HepG2 (cell line): ENCODE data around the gene WDR76. TPM values are rescaled to one million over a fixed set of nuclear protein-coding genes. Genes with fewer than 3 reads are reported as not detected.

Experiments
- ATAC-seq: fragments of 200-7000 bp; cut with Tn5 transposase; 3 replicates; pipeline ENCODE4 v1.9.1; 2020; ENCODE audit warnings: mild to moderate bottlenecking, moderate library complexity
- BruUV-seq: library from RNA; stranded (reverse); fragments of 400-500 nt; replicated peaks from 2 replicates; lab custom pipeline; 2021; lab: Mats Ljungman, UMichigan
- CTCF ChIA-PET: fragments of 300-600 bp; formaldehyde crosslinking; extraction: SDS; loops from one replicate; lab custom pipeline; 2021; ENCODE audit warnings: low total read pairs, inconsistent platforms, low intra/inter-chr PET ratio; lab: Yijun Ruan, JAX
- POLR2A ChIA-PET: fragments of 350-600 bp; sonication (Branson Sonifier 250); formaldehyde crosslinking; loops from one replicate; lab custom pipeline; 2020; ENCODE audit warnings: antibody characterized with exemption, inconsistent platforms; lab: Yijun Ruan, JAX
- DNase-seq: peaks from one replicate; pipeline ENCODE4 v3.0.0-alpha.2; 2015; ENCODE audit warnings: low spot score
- FAIRE-seq: peaks from 3 replicates; lab custom pipeline; 2011; peaks lifted over from hg19 to GRCh38; lab: Jason Lieb, UNC
- H2AFZ ChIP-seq: one replicate; pipeline ENCODE4 v1.6.1; 2011; ENCODE audit warnings: low read length, inconsistent platforms
- H3K27ac ChIP-seq: fragments of 300-600 bp; 3 replicates; pipeline ENCODE4 v1.8.0; 2011; ENCODE audit warnings: mixed run types, mild to moderate bottlenecking, mixed read lengths, low read length, inconsistent platforms; ENCODE audit not compliant: insufficient read depth; ENCODE audit errors: extremely low read length
- H3K27me3 ChIP-seq, 2 experiments: fragments of 200-600 bp in 1 of 2; 2 replicates in 1 of 2; 3 replicates in 1 of 2; pipeline versions ENCODE4 v1.6.0 to v1.8.0; 2011; ENCODE audit warnings: low read length in 2 of 2, mild to moderate bottlenecking in 2 of 2, moderate library complexity in 2 of 2, inconsistent platforms in 1 of 2; ENCODE audit not compliant: insufficient read depth in 2 of 2, control insufficient read depth in 1 of 2
- H3K36me3 ChIP-seq, 2 experiments: fragments of 200-600 bp in 1 of 2; replicated peaks in 1 of 2; 2 replicates in 1 of 2; 3 replicates in 1 of 2; pipeline versions ENCODE4 v1.5.1 to v1.8.0; 2011; ENCODE audit warnings: low read length in 2 of 2, inconsistent platforms in 1 of 2; ENCODE audit not compliant: insufficient read depth in 2 of 2, control insufficient read depth in 1 of 2
- H3K4me1 ChIP-seq: 2 replicates; pipeline ENCODE4 v1.5.1; 2012; ENCODE audit warnings: low read length, inconsistent platforms; ENCODE audit not compliant: insufficient read depth
- H3K4me2 ChIP-seq: 2 replicates; pipeline ENCODE4 v1.6.0; 2011; ENCODE audit warnings: low read depth, low read length, inconsistent platforms
- H3K4me3 ChIP-seq, 3 experiments: fragments of 200-600 bp in 1 of 3; sonication (generic), shearing (Covaris generic) in 1 of 3; replicated peaks in 1 of 3; 2 replicates each; pipeline ENCODE4 v1.5.1; 2011 to 2016; ENCODE audit warnings: low read length in 3 of 3, inconsistent platforms in 2 of 3, low read depth in 2 of 3, mild to moderate bottlenecking in 2 of 3, control low read depth in 1 of 3, mixed read lengths in 1 of 3; ENCODE audit not compliant: insufficient read depth in 1 of 3
- H3K79me2 ChIP-seq: one replicate; pipeline ENCODE4 v1.6.1; 2011; ENCODE audit warnings: low read length, inconsistent platforms; ENCODE audit not compliant: insufficient read depth
- H3K9ac ChIP-seq: 2 replicates; pipeline ENCODE4 v1.6.0; 2011; ENCODE audit warnings: mild to moderate bottlenecking, low read depth, low read length, inconsistent platforms; ENCODE audit not compliant: insufficient read depth
- H3K9me3 ChIP-seq: 2 replicates; pipeline ENCODE4 v1.5.1; 2012; ENCODE audit warnings: mild to moderate bottlenecking, low read length
- H4K20me1 ChIP-seq: 2 replicates; pipeline ENCODE4 v1.6.0; 2011; ENCODE audit warnings: inconsistent platforms, mild to moderate bottlenecking, low read length, moderate library complexity; ENCODE audit not compliant: insufficient read depth
- ARID2 ChIP-seq: sonication (generic); formaldehyde crosslinking; IDR thresholded peaks from 2 replicates; pipeline ENCODE4 v1.8.1; 2022; ENCODE audit warnings: mild to moderate bottlenecking, missing genetic modification reagents, borderline replicate concordance
- ARNT2 ChIP-seq: sonication (generic); formaldehyde crosslinking; IDR thresholded peaks from 2 replicates; pipeline ENCODE4 v1.8.0; 2022; ENCODE audit warnings: mild to moderate bottlenecking, low read depth, missing genetic modification reagents, moderate library complexity
- ATAD3A ChIP-seq: sonication (generic); formaldehyde crosslinking; IDR thresholded peaks from 2 replicates; pipeline ENCODE4 v1.4.0; 2020; ENCODE audit warnings: missing genetic modification reagents
- HNRNPLL ChIP-seq: fragments of 200-400 bp; formaldehyde crosslinking; IDR thresholded peaks from 2 replicates; pipeline ENCODE4 v1.6.1; 2017; ENCODE audit warnings: mild to moderate bottlenecking, low read depth, low read length; ENCODE audit not compliant: poor library complexity, severe bottlenecking
- KLF9 ChIP-seq: IDR thresholded peaks from 2 replicates; pipeline ENCODE4 v1.6.1; 2016; ENCODE audit warnings: low read depth
- NFE2L1 ChIP-seq: sonication (generic); formaldehyde crosslinking; IDR thresholded peaks from 2 replicates; pipeline ENCODE4 v1.4.0; 2020; ENCODE audit warnings: missing genetic modification reagents, mild to moderate bottlenecking, borderline replicate concordance
- PAF1 ChIP-seq: IDR thresholded peaks from 2 replicates; pipeline ENCODE4 v1.6.1; 2016; ENCODE audit warnings: missing genetic modification reagents, missing compliant biosample characterization
- SMYD3 ChIP-seq: sonication (generic); formaldehyde crosslinking; IDR thresholded peaks from 2 replicates; pipeline ENCODE4 v1.8.1; 2023; ENCODE audit warnings: mild to moderate bottlenecking, missing genetic modification reagents
- ZNF446 ChIP-seq: sonication (generic); formaldehyde crosslinking; IDR thresholded peaks from 2 replicates; pipeline ENCODE4 v1.5.0; 2020; ENCODE audit warnings: mild to moderate bottlenecking, missing genetic modification reagents
- ZNF496 ChIP-seq: sonication (generic); formaldehyde crosslinking; IDR thresholded peaks from 2 replicates; pipeline ENCODE4 v1.8.1; 2023; ENCODE audit warnings: mild to moderate bottlenecking, moderate library complexity, missing genetic modification reagents; ENCODE audit not compliant: insufficient replicate concordance
- ZNF513 ChIP-seq: sonication (generic); formaldehyde crosslinking; conservative IDR thresholded peaks from 2 replicates; pipeline ENCODE4 v1.5.0; 2020; ENCODE audit warnings: missing genetic modification reagents
- ZNF660 ChIP-seq: sonication (generic); formaldehyde crosslinking; IDR thresholded peaks from 2 replicates; pipeline ENCODE4 v1.5.1; 2020; ENCODE audit warnings: mild to moderate bottlenecking, low read depth, missing genetic modification reagents, borderline replicate concordance
- ZNF784 ChIP-seq: sonication (generic); formaldehyde crosslinking; IDR thresholded peaks from 2 replicates; pipeline ENCODE4 v1.5.1; 2020; ENCODE audit warnings: missing genetic modification reagents, mild to moderate bottlenecking, borderline replicate concordance
- ZNF839 ChIP-seq: sonication (generic); formaldehyde crosslinking; IDR thresholded peaks from 2 replicates; pipeline ENCODE4 v1.4.0; 2020; ENCODE audit warnings: missing genetic modification reagents, mild to moderate bottlenecking, borderline replicate concordance
- ZSCAN12 ChIP-seq: sonication (generic); formaldehyde crosslinking; IDR thresholded peaks from 2 replicates; pipeline ENCODE4 v1.9.0; 2021; ENCODE audit warnings: mild to moderate bottlenecking, missing genetic modification reagents
- WGBS: methylation state at CpG from one replicate; pipeline ENCODE4 v1.1.6; 2017; ENCODE audit warnings: low lambda C conversion rate; 5-methylcytosine and 5-hydroxymethylcytosine counted together
- in situ Hi-C: cut with HindIII; loops from 2 replicates; pipeline ENCODE4 v1.10.0; 2017; ENCODE audit warnings: low pct_unique_long_range_greater_than_20kb; ENCODE audit not compliant: extremely low pct_ligation_motif_present
- intact Hi-C: fragments of 100-400 bp; cut with micrococcal nuclease; formaldehyde crosslinking; loops from one replicate; pipeline ENCODE4 v1.10.0; 2022; ENCODE audit not compliant: unreplicated experiment
- polyA plus RNA-seq, 8 experiments: library from polyadenylated mRNA; depleted of rRNA in 3 of 8; stranded (reverse) in 7 of 8; unstranded in 1 of 8; fragments of >200 nt; fragmentation: Illumina TruSeq in 4 of 8; extraction: Trizol in 4 of 8; gene quantifications; 2 replicates each; pipeline versions ENCODE4 v1.2.1 to v1.2.3, GENCODE V29; 2011 to 2016; ENCODE audit warnings: low read depth in 4 of 8, missing spikeins in 1 of 8, mixed read lengths in 1 of 8; ENCODE audit not compliant: insufficient read depth in 1 of 8
- total RNA-seq, 5 experiments: library from RNA; depleted of rRNA; stranded (reverse); fragments of >200 nt; fragmentation: Illumina TruSeq; extraction: Trizol; gene quantifications; 2 replicates each; pipeline ENCODE4 v1.2.3, GENCODE V29; 2016; ENCODE audit warnings: low read depth in 1 of 5
- TF ChIP-seq, protein P1 (sequence below): sonication (generic); formaldehyde crosslinking; IDR thresholded peaks from 2 replicates; pipeline ENCODE4 v1.5.0; 2020; ENCODE audit warnings: mild to moderate bottlenecking, missing genetic modification reagents
- TF ChIP-seq, protein P2 (sequence below): sonication (generic); formaldehyde crosslinking; IDR thresholded peaks from 2 replicates; pipeline ENCODE4 v1.4.0; 2020; ENCODE audit warnings: missing genetic modification reagents

The WDR76 gene
- total and polyA plus RNA-seq, 2 of the 13 experiments (the other 11 are each of a cell fraction or from before 2014, with no cell fraction given), result 1.1 to 9.7 TPM

DNA sequence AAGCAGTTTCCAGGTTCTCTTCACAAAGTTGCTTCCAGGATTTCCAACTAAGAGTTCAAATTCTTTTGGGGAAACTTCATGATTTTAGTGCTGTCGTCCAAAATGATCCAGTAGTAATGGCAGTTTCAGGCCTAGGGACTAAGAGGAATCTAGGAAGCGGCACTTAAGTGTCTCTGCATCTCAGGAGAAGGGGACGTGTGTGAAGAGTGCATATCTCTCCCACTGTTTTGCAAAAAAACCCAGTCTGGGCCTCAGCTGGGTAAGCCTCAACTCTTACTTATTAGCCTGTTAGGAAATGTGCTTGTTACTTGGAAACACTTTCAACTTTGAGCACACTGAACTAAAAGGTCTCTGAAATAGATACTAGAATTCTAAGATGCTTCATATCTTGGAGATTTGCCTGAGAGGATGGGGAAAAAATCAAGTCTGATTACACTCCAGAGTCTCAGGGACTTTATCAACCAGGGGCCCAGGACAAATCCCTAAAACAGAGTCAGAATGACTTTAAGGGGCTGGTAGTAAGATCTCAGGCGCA, 81.8 kb downstream of the WDR76 start:
- H3K4me3 ChIP-seq, result no peak overlapping the region
- in situ Hi-C loops, result loop anchor here (10.0 kb wide), 1 partner anchor 306 kb away; no protein-coding TSS in a partner anchor
- DNase-seq (no peak), FAIRE-seq (no peak), ATAC-seq (no peak)
- ChIA-PET CTCF (no interaction called here), POLR2A (no interaction called here)
- BruUV-seq, result no TSS peak
- H3K4me1 ChIP-seq, result peaks cover 9% of the 10 kb centered on the region; the same call in 1 of the 2 replicates
- H3K36me3 ChIP-seq, result no peaks in the 10 kb centered on the region
- no peak overlapping the region for H2AFZ ChIP-seq
- H4K20me1 ChIP-seq, result no peaks in the 10 kb centered on the region
- no peaks in the 10 kb centered on the region for H3K27me3 ChIP-seq
- no peaks in the 10 kb centered on the region for H3K9me3 ChIP-seq
- intact Hi-C loops, result no loop called here
- no peaks in the 10 kb centered on the region for H3K79me2 ChIP-seq
- no peak overlapping the region for H3K4me2 ChIP-seq
- no peak for TF ChIP-seq HNRNPLL
- TF ChIP-seq ZNF496 (CRISPR knock-in tag), result no peak
- no peak for TF ChIP-seq ZSCAN12 (CRISPR knock-in tag)
- TF ChIP-seq ARID2, result no peak
- no peak for TF ChIP-seq ARNT2 (CRISPR knock-in tag)
- no peak for TF ChIP-seq ZNF660 (CRISPR knock-in tag)
- TF ChIP-seq, protein P1, sequence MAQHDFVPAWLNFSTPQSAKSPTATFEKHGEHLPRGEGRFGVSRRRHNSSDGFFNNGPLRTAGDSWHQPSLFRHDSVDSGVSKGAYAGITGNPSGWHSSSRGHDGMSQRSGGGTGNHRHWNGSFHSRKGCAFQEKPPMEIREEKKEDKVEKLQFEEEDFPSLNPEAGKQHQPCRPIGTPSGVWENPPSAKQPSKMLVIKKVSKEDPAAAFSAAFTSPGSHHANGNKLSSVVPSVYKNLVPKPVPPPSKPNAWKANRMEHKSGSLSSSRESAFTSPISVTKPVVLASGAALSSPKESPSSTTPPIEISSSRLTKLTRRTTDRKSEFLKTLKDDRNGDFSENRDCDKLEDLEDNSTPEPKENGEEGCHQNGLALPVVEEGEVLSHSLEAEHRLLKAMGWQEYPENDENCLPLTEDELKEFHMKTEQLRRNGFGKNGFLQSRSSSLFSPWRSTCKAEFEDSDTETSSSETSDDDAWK (CRISPR knock-in tag), result no peak
- no peak for TF ChIP-seq ZNF513 (CRISPR knock-in tag)
- TF ChIP-seq ZNF839 (CRISPR knock-in tag), result no peak
- no peak for TF ChIP-seq SMYD3 (CRISPR knock-in tag)
- TF ChIP-seq ZNF446, result no peak
- TF ChIP-seq KLF9 (CRISPR knock-in tag), result no peak
- no peak for TF ChIP-seq ZNF784 (CRISPR knock-in tag)
- TF ChIP-seq ATAD3A (CRISPR knock-in tag), result no peak
- TF ChIP-seq NFE2L1 (CRISPR knock-in tag), result no peak
- TF ChIP-seq, protein P2, sequence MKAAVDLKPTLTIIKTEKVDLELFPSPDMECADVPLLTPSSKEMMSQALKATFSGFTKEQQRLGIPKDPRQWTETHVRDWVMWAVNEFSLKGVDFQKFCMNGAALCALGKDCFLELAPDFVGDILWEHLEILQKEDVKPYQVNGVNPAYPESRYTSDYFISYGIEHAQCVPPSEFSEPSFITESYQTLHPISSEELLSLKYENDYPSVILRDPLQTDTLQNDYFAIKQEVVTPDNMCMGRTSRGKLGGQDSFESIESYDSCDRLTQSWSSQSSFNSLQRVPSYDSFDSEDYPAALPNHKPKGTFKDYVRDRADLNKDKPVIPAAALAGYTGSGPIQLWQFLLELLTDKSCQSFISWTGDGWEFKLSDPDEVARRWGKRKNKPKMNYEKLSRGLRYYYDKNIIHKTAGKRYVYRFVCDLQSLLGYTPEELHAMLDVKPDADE (CRISPR knock-in tag), result no peak
- TF ChIP-seq PAF1 (CRISPR knock-in tag), result no peak
- H3K9ac ChIP-seq, result no peak overlapping the region
- no peak overlapping the region for H3K27ac ChIP-seq
- WGBS, result 84% methylated on average over 4 of the region's 4 CpGs
